IPS-NIHi11 (cell line): ENCODE measurements around the gene NTMT2.

Experiments used
- DNase-seq: peaks from one replicate; pipeline ENCODE4 v3.0.0; 2012; ENCODE audit warnings: mixed read lengths, low spot score

Gene NTMT2

GRCh38 chr1:170210142-170210541 is 64.4 kb downstream of the NTMT2 start:
- DNase-seq, result no peak

DNA sequence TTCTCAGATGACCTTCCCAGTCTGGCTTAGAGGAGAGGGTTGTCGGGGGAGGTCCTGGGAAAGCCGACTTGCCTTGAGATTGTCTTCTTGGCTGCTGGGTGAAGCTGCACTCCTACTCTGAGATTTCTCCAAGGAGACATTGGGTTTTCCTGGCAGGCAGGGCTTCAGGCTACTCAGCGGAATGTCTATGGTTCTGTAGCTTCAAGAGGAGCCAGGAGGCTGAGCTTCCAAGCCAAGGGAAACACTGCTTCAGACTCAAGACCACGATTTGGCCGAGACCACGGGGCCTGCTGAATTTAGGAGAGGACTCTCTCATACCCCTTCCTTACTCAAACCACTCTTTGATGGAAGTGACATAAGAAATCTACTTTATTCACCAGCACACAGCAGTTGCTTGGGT is 67.8 kb downstream of the NTMT2 start:
- DNase-seq, result no peak

DNA sequence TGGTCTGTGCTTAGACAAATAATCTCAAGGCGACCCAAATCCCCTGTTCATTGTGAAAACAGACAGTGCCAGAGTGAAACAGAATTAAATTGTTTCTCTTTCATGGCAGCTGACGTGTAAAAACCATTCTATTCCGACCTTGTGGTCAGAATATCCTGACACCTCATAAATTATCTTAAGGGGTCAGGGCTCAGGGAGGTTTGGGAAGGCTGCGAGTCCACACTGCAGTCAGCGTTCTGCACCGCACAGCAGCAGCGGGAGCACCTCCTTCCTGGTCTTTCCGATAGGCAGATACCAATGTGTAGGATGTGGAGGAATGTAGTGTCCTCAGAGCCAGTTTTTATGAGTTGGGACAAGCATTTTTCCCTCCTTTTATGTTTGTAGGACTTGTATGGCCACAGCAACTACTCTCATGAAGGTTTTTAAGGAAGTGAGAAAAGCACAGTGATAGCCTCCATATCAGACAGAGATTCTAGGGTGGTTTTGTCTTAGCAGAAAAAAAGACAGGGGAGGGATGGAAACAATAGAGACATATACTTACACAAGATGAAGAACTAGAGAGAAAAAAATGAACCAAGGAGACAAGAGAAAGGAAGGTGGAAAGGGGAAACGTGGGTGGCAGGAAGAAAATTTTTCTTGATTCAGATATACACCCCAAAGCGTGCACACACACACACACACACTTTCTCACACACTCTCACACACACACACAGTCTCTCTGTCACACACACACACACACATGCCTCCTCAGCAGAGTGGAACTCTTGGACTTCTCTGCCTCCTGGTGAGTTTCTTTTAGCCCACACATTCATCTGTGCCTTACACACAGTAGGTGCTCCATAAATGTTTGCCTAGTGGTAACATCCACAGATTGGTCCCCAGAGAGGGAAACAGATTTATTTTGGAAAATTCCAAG is 68.6 kb downstream of the NTMT2 start:
- no peak for DNase-seq

GRCh38 chr1:170215072-170215885 is 69.5 kb downstream of the NTMT2 start:
- DNase-seq, result no peak

DNA sequence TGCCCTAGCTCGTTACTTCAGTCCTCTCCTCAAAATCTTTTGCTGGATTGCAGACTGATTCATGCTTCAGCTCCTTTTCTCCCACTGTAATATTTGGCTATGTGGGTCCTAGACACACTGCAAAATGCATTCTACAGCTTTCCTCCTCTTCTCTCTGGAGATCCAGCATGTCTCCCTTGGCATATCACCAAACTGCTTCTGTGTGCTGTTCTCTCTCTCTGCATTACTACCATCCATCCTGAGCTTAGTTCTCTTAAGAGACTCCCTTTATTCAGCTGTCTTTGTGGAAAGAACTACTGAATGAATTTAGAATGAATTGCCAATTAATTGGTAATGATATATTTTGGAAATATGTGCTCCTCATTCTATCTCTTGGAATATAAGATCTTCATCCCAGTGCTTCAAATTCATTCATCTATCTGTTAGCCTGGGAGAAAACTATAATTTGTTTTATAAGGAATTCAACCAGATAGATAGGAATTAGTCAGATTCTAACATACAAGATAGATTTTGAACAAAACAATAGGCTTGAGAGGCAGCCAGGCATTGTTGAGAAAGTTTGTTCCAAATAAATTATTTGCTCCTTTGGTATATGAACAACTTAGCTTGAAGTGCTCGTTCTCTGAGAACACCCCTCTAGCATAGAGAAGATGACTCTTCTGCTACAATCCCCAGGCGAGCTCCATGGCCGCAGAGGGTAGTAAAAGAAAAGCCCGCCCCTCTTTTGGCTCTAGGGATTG is 71.9 kb downstream of the NTMT2 start:
- DNase-seq, result no peak

DNA sequence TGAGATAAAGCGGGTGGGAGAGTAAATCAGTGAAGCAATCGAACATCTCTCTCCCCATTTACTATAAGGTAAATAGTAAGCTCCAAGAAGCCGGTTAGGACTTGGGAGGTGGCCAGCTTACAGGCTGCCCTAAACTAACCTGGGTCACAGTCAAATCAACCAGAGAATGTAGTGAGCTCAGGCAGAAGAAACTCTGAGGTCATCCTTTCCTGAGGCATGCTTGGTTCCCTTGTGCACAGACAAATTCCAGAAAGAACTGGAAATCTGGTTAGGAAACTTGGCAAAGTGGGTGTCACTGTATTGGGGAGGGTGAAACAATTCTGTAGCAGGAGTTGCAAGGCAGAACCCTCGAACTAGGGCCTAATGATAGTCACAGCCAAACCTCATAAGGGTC is 72.5 kb downstream of the NTMT2 start:
- DNase-seq, result no peak
